Gastrocnemius medialis (tissue), 4 donors: ENCODE results near the gene CMPK1. TPM values are rescaled to one million over a fixed set of nuclear protein-coding genes. Genes with fewer than 3 reads are reported as not detected.
"Not testable (repeated sequence)": the region's sequence is repeated elsewhere in the genome, so short reads cannot be mapped to it uniquely, and the experiment has no call there.

Experiments
- ATAC-seq, 2 donors: fragments of 150-250 bp; one replicate each; pipeline ENCODE4 v1.9.1; 2016
- DNase-seq, 2 donors: peaks; one replicate each; pipeline ENCODE4 v3.0.0-alpha.2; 2019
- H3K27ac ChIP-seq, 4 donors: fragments of 200-600 bp; sonication (generic); 1 replicate in 1 of 4; 2 replicates in 3 of 4; pipeline ENCODE4 v1.5.1; 2016 to 2018; ENCODE audit warnings: mild to moderate bottlenecking in 2 of 4, moderate library complexity in 1 of 4
- H3K27me3 ChIP-seq, 3 donors: fragments of 200-600 bp; sonication (generic) in 2 of 3; 1 replicate in 1 of 3; 2 replicates in 2 of 3; pipeline versions ENCODE4 v1.5.1 to v1.6.0; 2016 to 2019; ENCODE audit warnings: mild to moderate bottlenecking in 1 of 3, moderate library complexity in 1 of 3
- H3K36me3 ChIP-seq, 2 donors: fragments of 200-600 bp; sonication (generic) in 1 of 2; one replicate each; pipeline ENCODE4 v1.5.1; 2017 to 2018
- H3K4me1 ChIP-seq, 2 donors: fragments of 200-600 bp; sonication (generic) in 1 of 2; one replicate each; pipeline ENCODE4 v1.5.1; 2016 to 2017; ENCODE audit warnings: mild to moderate bottlenecking in 2 of 2
- H3K4me3 ChIP-seq, 4 donors: fragments of 200-600 bp; sonication (generic) in 3 of 4; 1 replicate in 1 of 4; 2 replicates in 3 of 4; pipeline ENCODE4 v1.5.1; 2016 to 2019; ENCODE audit warnings: mild to moderate bottlenecking in 2 of 4
- H3K9me3 ChIP-seq, 3 donors: fragments of 200-600 bp; sonication (generic) in 2 of 3; 1 replicate in 1 of 3; 2 replicates in 2 of 3; pipeline ENCODE4 v1.5.1; 2016 to 2019
- CTCF ChIP-seq, 5 experiments: fragments of 450-650 bp in 3 of 5; fragments of 200-600 bp in 2 of 5; sonication (generic) in 2 of 5; IDR thresholded peaks in 4 of 5; conservative IDR thresholded peaks in 1 of 5; 1 replicate in 4 of 5; 2 replicates in 1 of 5; pipeline ENCODE4 v1.5.1; 2016 to 2019; ENCODE audit warnings: antibody characterized with exemption in 5 of 5, mild to moderate bottlenecking in 3 of 5, moderate library complexity in 3 of 5
- POLR2A ChIP-seq, 2 donors: fragments of 450-650 bp; IDR thresholded peaks; one replicate each; pipeline ENCODE4 v1.6.1; 2017; ENCODE audit warnings: antibody characterized with exemption in 2 of 2, mild to moderate bottlenecking in 2 of 2, moderate library complexity in 2 of 2
- in situ Hi-C, 4 donors: fragments of 200-750 bp; cut with MboI; loops; one replicate each; pipeline versions ENCODE4 v1.15.0 to v1.8.0; 2017; ENCODE audit warnings: low sequenced_read_pairs in 4 of 4
- intact Hi-C: fragments of 100-400 bp; cut with DNase I; formaldehyde crosslinking; loops from one replicate; pipeline ENCODE4 v1.15.1; 2023; ENCODE audit warnings: low total_unique reads
- total RNA-seq, 4 donors: library from RNA; depleted of rRNA; stranded (reverse); fragments of >200 nt; gene quantifications; one replicate each; pipeline versions ENCODE4 v1.1.0 to v1.2.3, GENCODE V29; 2016

The CMPK1 gene
- total RNA-seq, 4 donors from 2014 or later, result 70.7 to 98.7 (median 88.3) TPM

DNA sequence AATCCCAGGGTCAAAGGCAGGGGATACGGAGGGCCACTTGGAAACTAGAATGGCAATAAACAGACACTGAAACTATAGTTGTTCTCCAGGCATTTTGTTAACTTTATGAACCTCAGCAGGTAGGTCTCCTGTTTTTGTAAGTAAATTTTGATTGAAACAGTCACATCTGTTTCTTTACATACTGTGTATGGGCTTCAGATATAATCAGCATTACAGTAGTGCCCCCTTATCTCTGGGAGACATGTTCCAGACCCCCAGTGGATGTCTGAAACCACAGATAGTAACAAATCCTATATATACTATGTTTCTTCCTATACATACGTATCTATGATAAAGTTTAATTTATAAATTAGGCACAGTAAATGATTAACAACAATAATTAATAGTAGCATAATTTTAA lies 31.1 kb upstream of the CMPK1 start:
- no peak for ATAC-seq
- intact Hi-C loops (no loop called here), in situ Hi-C loops (no loop called here)
- Histone ChIP-seq H3K4me1 (peaks cover 0 to 2% of the 10 kb centered on the region in 2 donors), H3K27ac (no peak overlapping the region), H3K36me3 (no peaks in the 10 kb centered on the region), H3K4me3 (no peak overlapping the region), H3K9me3 (no peaks in the 10 kb centered on the region), H3K27me3 (no peaks in the 10 kb centered on the region)
- TF ChIP-seq POLR2A (IDR thresholded peaks at IDR 0.05) (no peak), CTCF (IDR thresholded peaks at IDR 0.05 in 4 of 5, conservative IDR thresholded peaks at IDR 0.05 in 1 of 5) (no peak)
- no peak for DNase-seq

DNA sequence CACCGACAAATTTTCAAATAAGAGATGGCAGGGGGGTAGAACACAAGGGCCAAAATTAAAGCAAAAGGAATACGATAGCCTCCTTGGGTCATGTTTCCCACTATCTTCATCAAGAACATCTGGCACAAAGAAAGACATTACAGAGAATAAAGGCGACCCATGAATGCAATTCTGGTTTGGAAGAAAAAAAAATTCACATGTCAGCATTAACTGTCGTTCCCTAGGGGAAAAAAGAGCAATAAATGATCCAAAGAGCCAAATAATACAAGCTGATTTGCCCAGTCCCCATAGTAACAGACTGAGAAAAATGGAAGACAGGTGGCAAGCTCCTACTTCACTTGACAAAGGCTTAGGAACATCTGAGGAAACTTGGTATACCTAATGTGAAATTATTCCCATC lies 24.2 kb upstream of the CMPK1 start:
- H3K4me1 ChIP-seq, result peaks cover 6% of the 10 kb centered on the region in 2 donors
- no peak for DNase-seq
- no peaks in the 10 kb centered on the region for H3K36me3 ChIP-seq
- in situ Hi-C loops, result no loop called here
- intact Hi-C loops, result no loop called here
- TF ChIP-seq CTCF (IDR thresholded peaks at IDR 0.05 in 4 of 5, conservative IDR thresholded peaks at IDR 0.05 in 1 of 5), result no peak
- TF ChIP-seq POLR2A (IDR thresholded peaks at IDR 0.05), result no peak
- no peak for ATAC-seq
- H3K27me3 ChIP-seq, result no peaks in the 10 kb centered on the region
- no peaks in the 10 kb centered on the region for H3K9me3 ChIP-seq
- no peak overlapping the region for H3K27ac ChIP-seq
- no peak overlapping the region for H3K4me3 ChIP-seq

DNA sequence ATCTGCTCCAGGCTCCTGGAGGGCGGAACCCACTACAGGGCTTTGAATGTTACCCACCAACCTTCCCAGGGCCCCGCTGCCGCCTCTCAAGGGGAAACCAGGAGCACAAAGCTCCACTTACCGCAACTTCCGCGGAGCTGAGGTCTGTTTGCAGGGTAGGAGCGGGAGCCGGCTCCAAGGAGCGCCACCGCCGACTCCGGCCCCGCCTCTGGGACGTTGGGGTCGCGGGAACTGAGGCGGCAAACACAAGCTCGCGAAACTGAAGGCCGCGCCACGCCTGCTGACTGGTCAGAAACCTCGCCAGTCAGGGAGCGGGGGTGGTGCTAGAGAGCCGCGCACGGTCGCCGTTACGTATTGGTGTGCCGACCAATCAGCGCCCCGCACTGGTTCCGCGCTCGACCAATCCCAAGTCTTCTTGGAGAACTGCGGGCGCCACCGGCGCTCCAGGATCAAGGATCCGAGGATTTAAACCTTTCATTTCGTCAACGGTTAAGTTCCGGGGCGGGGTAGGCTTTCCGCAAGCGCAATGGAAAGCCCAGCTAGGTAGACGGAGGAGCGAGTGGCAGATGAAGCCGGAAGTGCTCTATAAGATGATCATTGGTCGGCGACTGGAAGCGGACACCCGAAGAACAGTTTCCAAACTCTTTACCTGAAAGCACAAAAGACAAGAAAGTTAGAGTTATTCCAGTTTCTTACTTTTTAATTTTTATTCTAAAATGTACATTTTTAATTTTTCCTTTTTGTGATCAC lies 19.5 kb upstream of the CMPK1 start, which contains the start of gene STIL:
Gene STIL (minus strand): TSS at position 233 of the 750 bp plus-strand sequence. CDS start 3,828 bp downstream, outside the sequence.
- DNase-seq (peak; percentile 98), ATAC-seq (peak; percentile 100)
- TF ChIP-seq CTCF (IDR thresholded peaks at IDR 0.05 in 4 of 5, conservative IDR thresholded peaks at IDR 0.05 in 1 of 5) (peak in 2 of 5 experiments; percentile 9 to 25), POLR2A (IDR thresholded peaks at IDR 0.05) (peak; percentile 32 to 52)
- no peaks in the 10 kb centered on the region for H3K36me3 ChIP-seq
- peaks cover 6 to 11% of the 10 kb centered on the region in 2 donors for H3K4me1 ChIP-seq
- H3K4me3 ChIP-seq, result peak within 1 kb of the TSS; percentile 60 to 78 (median 68)
- peak within 1 kb of the TSS; percentile 74 to 88 (median 80) for H3K27ac ChIP-seq
- no peaks in the 10 kb centered on the region for H3K27me3 ChIP-seq
- intact Hi-C loops, result loop anchor here (1.0 kb wide), 1 partner anchor 20 kb away; no protein-coding TSS in a partner anchor
- in situ Hi-C loops, result no loop called here
- no peaks in the 10 kb centered on the region for H3K9me3 ChIP-seq

DNA sequence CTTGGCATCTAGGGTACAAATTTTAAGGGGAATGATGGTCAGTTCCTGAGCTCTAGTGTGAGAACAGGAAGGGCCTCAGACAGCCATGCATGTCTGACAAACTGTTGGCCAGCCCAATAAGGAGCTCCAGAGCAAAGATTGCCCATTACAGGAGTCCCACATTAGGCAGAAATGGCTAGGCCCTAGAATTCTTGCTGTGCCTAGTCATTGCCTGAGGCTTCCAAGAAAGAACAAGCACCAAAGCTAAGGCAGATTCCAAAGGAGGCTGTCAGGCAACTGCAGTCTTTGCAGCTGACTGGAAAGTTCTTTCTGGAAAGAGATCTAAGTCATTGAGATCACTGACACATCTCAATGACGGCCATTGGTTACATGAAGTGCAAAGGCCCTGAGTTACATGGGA lies 15.7 kb upstream of the CMPK1 start:
- no peaks in the 10 kb centered on the region for H3K27me3 ChIP-seq
- no peak overlapping the region for H3K27ac ChIP-seq
- no peaks in the 10 kb centered on the region for H3K36me3 ChIP-seq
- no peak overlapping the region for H3K4me3 ChIP-seq
- in situ Hi-C loops (no loop called here), intact Hi-C loops (no loop called here)
- DNase-seq, result no peak
- no peak for ATAC-seq
- TF ChIP-seq CTCF (IDR thresholded peaks at IDR 0.05 in 4 of 5, conservative IDR thresholded peaks at IDR 0.05 in 1 of 5) (no peak), POLR2A (IDR thresholded peaks at IDR 0.05) (no peak)
- H3K4me1 ChIP-seq, result peaks cover 6 to 11% of the 10 kb centered on the region in 2 donors
- no peaks in the 10 kb centered on the region for H3K9me3 ChIP-seq

GRCh38 chr1:47319968-47320367 lies 13.6 kb upstream of the CMPK1 start:
- H3K4me1 ChIP-seq, DNase-seq, H3K27ac ChIP-seq, H3K4me3 ChIP-seq, intact Hi-C loops, ATAC-seq, H3K9me3 ChIP-seq, H3K27me3 ChIP-seq, H3K36me3 ChIP-seq, in situ Hi-C loops: not testable (repeated sequence)
